H1 (cell line): ENCODE results near the gene SOBP. TPM values are rescaled to one million over a fixed set of nuclear protein-coding genes. Genes with fewer than 3 reads are reported as not detected.

ENCODE experiments used
- CTCF ChIA-PET: fragments of 300-600 bp; sonication (Branson Sonifier 250); formaldehyde crosslinking; loops from one replicate; lab custom pipeline; 2021; ENCODE audit not compliant: partially characterized antibody; lab: Charles Lee
- POLR2A ChIA-PET: fragments of 300-600 bp; sonication (Branson Sonifier 250); formaldehyde crosslinking; loops from one replicate; lab custom pipeline; 2021; ENCODE audit warnings: inconsistent platforms; ENCODE audit not compliant: partially characterized antibody; lab: Charles Lee
- DNase-seq, 2 experiments: peaks; one replicate each; pipeline versions ENCODE4 v3.0.0 to v3.0.0-alpha.2; 2010 to 2022; ENCODE audit warnings: low spot score in 2 of 2, low read depth in 1 of 2, mixed read lengths in 1 of 2
- FAIRE-seq: peaks from 2 replicates; lab custom pipeline; 2011; peaks lifted over from hg19 to GRCh38; lab: Jason Lieb, UNC
- H2AFZ ChIP-seq: 2 replicates; pipeline ENCODE4 v1.8.1; 2012; ENCODE audit warnings: low read length, inconsistent platforms
- H2AK5ac ChIP-seq: 2 replicates; pipeline ENCODE4 v1.6.1; 2013; ENCODE audit warnings: low read depth, low read length
- H2BK120ac ChIP-seq: replicated peaks from 2 replicates; pipeline ENCODE3; 2013; ENCODE audit warnings: low read depth, low read length, inconsistent platforms
- H2BK12ac ChIP-seq: 2 replicates; pipeline ENCODE4 v1.6.1; 2013; ENCODE audit warnings: low read depth, low read length
- H2BK15ac ChIP-seq: 2 replicates; pipeline ENCODE4 v1.6.1; 2013; ENCODE audit warnings: low read length
- H2BK20ac ChIP-seq: 2 replicates; pipeline ENCODE4 v1.6.1; 2013; ENCODE audit warnings: low read length
- H2BK5ac ChIP-seq: 2 replicates; pipeline ENCODE4 v1.6.1; 2013; ENCODE audit warnings: low read depth, low read length
- H3K14ac ChIP-seq: 2 replicates; pipeline ENCODE4 v1.6.1; 2013; ENCODE audit warnings: inconsistent platforms; ENCODE audit not compliant: insufficient read length
- H3K18ac ChIP-seq: 2 replicates; pipeline ENCODE4 v1.6.1; 2013; ENCODE audit warnings: low read length; ENCODE audit errors: extremely low read depth
- H3K23ac ChIP-seq: 2 replicates; pipeline ENCODE4 v1.6.1; 2013; ENCODE audit warnings: inconsistent platforms; ENCODE audit not compliant: insufficient read length
- H3K23me2 ChIP-seq: 2 replicates; pipeline ENCODE4 v1.6.1; 2013; ENCODE audit warnings: low read depth, low read length
- H3K27ac ChIP-seq: 2 replicates; pipeline ENCODE4 v1.6.1; 2011; ENCODE audit warnings: low read depth, low read length, inconsistent platforms
- H3K27me3 ChIP-seq, 4 experiments: replicated peaks in 1 of 4; 1 replicate in 1 of 4; 2 replicates in 3 of 4; pipeline versions ENCODE4 v1.6.1 to v1.8.1; 2011 to 2013; ENCODE audit warnings: low read length in 3 of 4, mild to moderate bottlenecking in 3 of 4, inconsistent platforms in 2 of 4, mixed read lengths in 2 of 4, moderate library complexity in 1 of 4; ENCODE audit not compliant: control insufficient read depth in 3 of 4, insufficient read depth in 3 of 4; ENCODE audit errors: extremely low read depth in 1 of 4
- H3K36me3 ChIP-seq, 4 experiments: 2 replicates each; pipeline versions ENCODE4 v1.6.1 to v1.8.1; 2011 to 2013; ENCODE audit warnings: mild to moderate bottlenecking in 4 of 4, low read length in 3 of 4, moderate library complexity in 2 of 4, control low read depth in 1 of 4, inconsistent platforms in 1 of 4; ENCODE audit not compliant: insufficient read depth in 4 of 4, control insufficient read depth in 2 of 4
- H3K4ac ChIP-seq: replicated peaks from 2 replicates; pipeline ENCODE3; 2013; ENCODE audit warnings: low read length, low read depth, mixed read lengths, inconsistent platforms; ENCODE audit not compliant: insufficient read length
- H3K4me1 ChIP-seq, 4 experiments: replicated peaks in 1 of 4; 1 replicate in 1 of 4; 2 replicates in 3 of 4; pipeline versions ENCODE4 v1.6.1 to v1.8.1; 2011 to 2013; ENCODE audit warnings: low read length in 3 of 4, inconsistent platforms in 2 of 4, mixed read lengths in 1 of 4; ENCODE audit not compliant: insufficient read depth in 4 of 4, control insufficient read depth in 3 of 4
- H3K4me2 ChIP-seq, 2 experiments: 2 replicates each; pipeline versions ENCODE4 v1.6.1 to v1.8.1; 2011 to 2013; ENCODE audit warnings: low read depth in 2 of 2, low read length in 2 of 2, control low read depth in 1 of 2, inconsistent platforms in 1 of 2, mild to moderate bottlenecking in 1 of 2; ENCODE audit not compliant: insufficient read depth in 1 of 2
- H3K4me3 ChIP-seq, 4 experiments: fragments of 200-600, 300-600 bp in 1 of 4; sonication (generic), shearing (Covaris generic), sonication (Bioruptor Twin) in 1 of 4; 2 replicates each; pipeline versions ENCODE4 v1.5.1 to v1.8.1; 2011 to 2016; ENCODE audit warnings: low read length in 4 of 4, low read depth in 3 of 4, control low read depth in 2 of 4, inconsistent platforms in 2 of 4, mild to moderate bottlenecking in 2 of 4, mixed read lengths in 1 of 4, moderate library complexity in 1 of 4; ENCODE audit not compliant: insufficient read depth in 2 of 4; ENCODE audit errors: extremely low read depth in 1 of 4
- H3K56ac ChIP-seq: replicated peaks from 2 replicates; pipeline ENCODE3; 2013; ENCODE audit warnings: low read depth, mild to moderate bottlenecking, mixed read lengths, low read length, inconsistent platforms; ENCODE audit not compliant: insufficient read length
- H3K79me1 ChIP-seq: 2 replicates; pipeline ENCODE4 v1.6.1; 2013; ENCODE audit warnings: low read depth, low read length, control low read depth
- H3K79me2 ChIP-seq, 2 experiments: 2 replicates each; pipeline versions ENCODE4 v1.6.1 to v1.8.1; 2012 to 2013; ENCODE audit warnings: low read length in 2 of 2, mild to moderate bottlenecking in 2 of 2, inconsistent platforms in 1 of 2; ENCODE audit not compliant: insufficient read depth in 2 of 2, control insufficient read depth in 1 of 2
- H3K9ac ChIP-seq, 4 experiments: replicated peaks in 1 of 4; 1 replicate in 1 of 4; 2 replicates in 3 of 4; pipeline versions ENCODE4 v1.6.1 to v1.8.1; 2011 to 2013; ENCODE audit warnings: low read depth in 3 of 4, low read length in 3 of 4, control low read depth in 2 of 4, mild to moderate bottlenecking in 2 of 4, moderate library complexity in 2 of 4, inconsistent platforms in 1 of 4; ENCODE audit errors: extremely low read depth in 1 of 4
- H3K9me3 ChIP-seq, 2 experiments: 2 replicates each; pipeline versions ENCODE4 v1.6.1 to v1.8.1; 2012 to 2013; ENCODE audit warnings: mild to moderate bottlenecking in 2 of 2, moderate library complexity in 2 of 2, control low read depth in 1 of 2, inconsistent platforms in 1 of 2, low read depth in 1 of 2, low read length in 1 of 2, mixed read lengths in 1 of 2; ENCODE audit not compliant: insufficient read depth in 2 of 2
- H4K20me1 ChIP-seq, 2 experiments: replicated peaks in 1 of 2; 2 replicates each; pipeline versions ENCODE3 to v1.8.1; 2011 to 2013; ENCODE audit warnings: inconsistent platforms in 2 of 2, low read length in 2 of 2, mild to moderate bottlenecking in 1 of 2; ENCODE audit not compliant: insufficient read depth in 2 of 2, control insufficient read depth in 1 of 2
- H4K5ac ChIP-seq: 2 replicates; pipeline ENCODE4 v1.6.1; 2013; ENCODE audit warnings: low read length, low read depth, mixed read lengths, inconsistent platforms; ENCODE audit not compliant: insufficient read length
- H4K8ac ChIP-seq: 2 replicates; pipeline ENCODE4 v1.8.0; 2013; ENCODE audit warnings: mild to moderate bottlenecking, moderate library complexity, low read length, inconsistent platforms; ENCODE audit not compliant: insufficient read depth; ENCODE audit errors: extremely low read depth
- H4K91ac ChIP-seq: replicated peaks from 2 replicates; pipeline ENCODE3; 2013; ENCODE audit warnings: low read length, mixed read lengths, inconsistent platforms; ENCODE audit not compliant: insufficient read length
- ATF3 ChIP-seq: IDR thresholded peaks from 2 replicates; pipeline ENCODE4 v1.6.1; 2011; ENCODE audit warnings: low read depth, mild to moderate bottlenecking, low read length; ENCODE audit not compliant: insufficient read depth
- CBX5 ChIP-seq: fragments of 300-800, 300-1000 bp; sonication (generic); IDR thresholded peaks from 2 replicates; pipeline ENCODE4 v1.7.1; 2016; ENCODE audit warnings: antibody characterized with exemption, low read length, low read depth
- CHD2 ChIP-seq: IDR thresholded peaks from 2 replicates; pipeline ENCODE4 v1.6.1; 2012; ENCODE audit warnings: low read length, improper control_type of control experiment
- EZH2 ChIP-seq: fragments of 200-600 bp; sonication (generic); IDR thresholded peaks from 2 replicates; pipeline ENCODE4 v1.7.1; 2012; ENCODE audit warnings: low read depth, mild to moderate bottlenecking, moderate library complexity, low read length, inconsistent platforms; ENCODE audit not compliant: severe bottlenecking
- GTF2F1 ChIP-seq: IDR thresholded peaks from 2 replicates; pipeline ENCODE4 v1.6.1; 2012; ENCODE audit warnings: low read depth, low read length, improper control_type of control experiment, borderline replicate concordance
- KDM1A ChIP-seq: fragments of 200-600, 300-600 bp; sonication (generic); IDR thresholded peaks from 2 replicates; pipeline ENCODE4 v1.7.1; 2016; ENCODE audit warnings: mild to moderate bottlenecking, low read length, borderline replicate concordance
- RAD21 ChIP-seq, 2 experiments: IDR thresholded peaks in 1 of 2; conservative IDR thresholded peaks in 1 of 2; 2 replicates each; pipeline ENCODE4 v1.6.1; 2011; ENCODE audit warnings: low read depth in 2 of 2, low read length in 2 of 2, improper control_type of control experiment in 1 of 2, inconsistent platforms in 1 of 2, mild to moderate bottlenecking in 1 of 2, moderate library complexity in 1 of 2
- RFX5 ChIP-seq: IDR thresholded peaks from 2 replicates; pipeline ENCODE4 v1.6.1; 2011; ENCODE audit warnings: low read depth, low read length, improper control_type of control experiment, borderline replicate concordance
- RXRA ChIP-seq: IDR thresholded peaks from 2 replicates; pipeline ENCODE4 v1.6.1; 2011; ENCODE audit warnings: low read depth, mild to moderate bottlenecking, low read length, moderate library complexity; ENCODE audit not compliant: insufficient read depth
- SRF ChIP-seq: IDR thresholded peaks from 2 replicates; pipeline ENCODE4 v1.6.1; 2011; ENCODE audit warnings: mild to moderate bottlenecking, low read depth, low read length, moderate library complexity
- TAF1 ChIP-seq: IDR thresholded peaks from 2 replicates; pipeline ENCODE4 v1.6.1; 2011; ENCODE audit warnings: mild to moderate bottlenecking, low read depth, low read length
- WGBS, 2 experiments: shearing (Covaris generic) in 1 of 2; methylation state at CpG; one replicate each; pipeline versions ENCODE4 v1.1.6 to v1.1.7; 2013 to 2015; ENCODE audit warnings: low lambda C conversion rate in 2 of 2, mixed read lengths in 2 of 2, inconsistent platforms in 1 of 2, low coverage in 1 of 2, missing lambda C conversion rate in 1 of 2; ENCODE audit not compliant: insufficient replicate concordance in 2 of 2, insufficient coverage in 1 of 2, insufficient read length in 1 of 2; ENCODE audit errors: extremely low coverage in 1 of 2, missing lambda C conversion rate in 1 of 2; 5-methylcytosine and 5-hydroxymethylcytosine counted together
- polyA plus RNA-seq, 7 experiments: library from polyadenylated mRNA; depleted of rRNA in 3 of 7; stranded (reverse) in 5 of 7; unstranded in 2 of 7; fragments of >200 nt in 5 of 7; fragments of 200-250 nt in 2 of 7; gene quantifications; 1 replicate in 5 of 7; 2 replicates in 1 of 7; 4 replicates in 1 of 7; pipeline versions ENCODE4 v1.2.1 to v1.2.3, GENCODE V29; 2011 to 2013; ENCODE audit warnings: missing spikeins in 2 of 7, mixed read lengths in 2 of 7
- total RNA-seq: library from RNA; stranded (reverse); fragmentation: NEBNext Ultra II Directional; extraction: Animal tissue kit (Norgen Biotek cat#: 25700); gene quantifications from 2 replicates; pipeline ENCODE4 v1.2.1, GENCODE V29; 2021

SOBP gene
- total and polyA plus RNA-seq, 2 of the 8 experiments (the other 6 are each of a cell fraction or from before 2014, with no cell fraction given), result 0.45 to 6.2 TPM

- no peak overlapping the region for H3K14ac ChIP-seq
- H2BK5ac ChIP-seq, result no peak overlapping the region
- H3K36me3 ChIP-seq, result no peaks in the 10 kb centered on the region
- ChIA-PET POLR2A (interaction anchor here (0.6 kb wide), 1 partner anchor 1639 kb away, joined by 3 read pairs; no protein-coding TSS in a partner anchor), CTCF (interaction anchor here (0.7 to 1.5 kb wide), 4 partner anchors 11 to 281 kb away, joined by 3 read pairs; no protein-coding TSS in a partner anchor)
- no peaks in the 10 kb centered on the region for H3K27me3 ChIP-seq
- no peak overlapping the region for H3K23ac ChIP-seq
- H2AFZ ChIP-seq, result no peak overlapping the region
- H2BK120ac ChIP-seq, result no peak overlapping the region
- DNase-seq, result no peak
- peaks cover 2 to 14% (median 9%) of the 10 kb centered on the region in 4 experiments for H3K4me1 ChIP-seq
- no peak overlapping the region for H2AK5ac ChIP-seq
- no peaks in the 10 kb centered on the region for H3K9me3 ChIP-seq
- no peak overlapping the region for H2BK15ac ChIP-seq
- no peak overlapping the region for H4K5ac ChIP-seq
- H3K4ac ChIP-seq, result no peak overlapping the region
- no peak overlapping the region for H3K4me2 ChIP-seq
- H3K79me2 ChIP-seq, result no peaks in the 10 kb centered on the region
- H2BK20ac ChIP-seq, result no peak overlapping the region
- H4K8ac ChIP-seq, result no peak overlapping the region
- no peak overlapping the region for H3K9ac ChIP-seq
- 97% methylated on average over 4 of the region's 4 CpGs; no CpG with 5 or more reads in 1 of the 2 experiments for WGBS, 2 experiments
- H3K56ac ChIP-seq, result no peak overlapping the region
- H3K79me1 ChIP-seq, result no peaks in the 10 kb centered on the region
- H3K27ac ChIP-seq, result no peak overlapping the region
- H3K18ac ChIP-seq, result no peak overlapping the region
- H4K20me1 ChIP-seq, result no peaks in the 10 kb centered on the region
- FAIRE-seq, result peak; percentile 58
- H3K4me3 ChIP-seq, result no peak overlapping the region
- H2BK12ac ChIP-seq, result no peak overlapping the region
- H3K23me2 ChIP-seq, result no peaks in the 10 kb centered on the region
- no peak overlapping the region for H4K91ac ChIP-seq
- TF ChIP-seq EZH2, result no peak
- TF ChIP-seq TAF1, result no peak
- no peak for TF ChIP-seq RFX5
- TF ChIP-seq RAD21 (IDR thresholded peaks at IDR 0.05 in 1 of 2, conservative IDR thresholded peaks at IDR 0.05 in 1 of 2; ENCODE audit: low read depth in 2 of 2, low read length in 2 of 2), result no peak
- no peak for TF ChIP-seq SRF
- TF ChIP-seq CHD2, result no peak
- TF ChIP-seq CBX5, result no peak
- no peak for TF ChIP-seq KDM1A
- no peak for TF ChIP-seq RXRA
- no peak for TF ChIP-seq ATF3
- TF ChIP-seq GTF2F1, result no peak
These were observed 109.1 kb downstream of the SOBP start for GRCh38 chr6:107599043-107599442.
